ENCODE results near the gene EVA1A. TPM values are rescaled to one million over a fixed set of nuclear protein-coding genes. Genes with fewer than 3 reads are reported as not detected.

The EVA1A gene
- total and polyA plus RNA-seq, 2 experiments from 2014 or later: 4.6 to 7.9 TPM

DNA sequence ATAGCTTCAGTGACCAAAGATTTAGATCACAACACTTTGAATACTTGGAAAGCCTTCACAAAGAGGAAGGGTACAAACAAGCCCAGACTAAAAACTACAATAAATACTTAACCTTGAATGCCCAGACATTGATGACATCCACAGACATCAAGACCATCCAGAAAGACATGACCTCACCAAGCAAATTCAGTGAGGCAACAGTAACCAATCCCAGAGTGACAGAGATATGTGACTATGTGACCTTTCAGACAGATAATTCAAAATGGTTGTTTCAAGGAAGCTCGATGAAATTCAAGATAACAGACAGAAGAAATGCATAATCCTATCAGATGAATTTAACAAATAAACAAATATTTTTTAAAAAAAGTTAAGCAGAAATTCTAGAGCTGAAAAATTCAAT, 19.9 kb upstream of the EVA1A start:
- Histone ChIP-seq H3K79me2 (replicated peaks; ENCODE audit: insufficient read depth) (no peaks in the 10 kb centered on the region), H4K20me1 (replicated peaks; ENCODE audit: insufficient read depth) (no peaks in the 10 kb centered on the region), H3K9me2 (ENCODE audit: insufficient read depth) (no peaks in the 10 kb centered on the region), H3K27me3 (ENCODE audit: insufficient read depth) (no peaks in the 10 kb centered on the region), H3F3A (replicated peaks; ENCODE audit: low read depth) (no peaks in the 10 kb centered on the region), H2AFZ (no peak overlapping the region), H3K4me2 (no peak overlapping the region), H3K4me3 (no peak overlapping the region), H3K4me1 (ENCODE audit: insufficient read depth) (no peaks in the 10 kb centered on the region), H3K36me3 (ENCODE audit: insufficient read depth) (no peaks in the 10 kb centered on the region), H3K27ac (ENCODE audit: low read depth) (no peak overlapping the region)
- Mint-ChIP-seq H3K9me3 (peaks cover 6% of the 10 kb centered on the region; the same call in 1 of the 3 replicates), H3K4me1 (no peaks in the 10 kb centered on the region), H3K27ac (no peak overlapping the region), H3K4me3 (no peak overlapping the region), H3K27me3 (ENCODE audit: insufficient read depth, low read depth, poor library complexity) (peaks cover 8% of the 10 kb centered on the region), H3K36me3 (ENCODE audit: low read depth) (peaks cover 3% of the 10 kb centered on the region; the same call in 1 of the 3 replicates)
- ATAC-seq (no peak), DNase-seq (ENCODE audit: low spot score) (no peak)
- TF ChIP-seq, protein P1, sequence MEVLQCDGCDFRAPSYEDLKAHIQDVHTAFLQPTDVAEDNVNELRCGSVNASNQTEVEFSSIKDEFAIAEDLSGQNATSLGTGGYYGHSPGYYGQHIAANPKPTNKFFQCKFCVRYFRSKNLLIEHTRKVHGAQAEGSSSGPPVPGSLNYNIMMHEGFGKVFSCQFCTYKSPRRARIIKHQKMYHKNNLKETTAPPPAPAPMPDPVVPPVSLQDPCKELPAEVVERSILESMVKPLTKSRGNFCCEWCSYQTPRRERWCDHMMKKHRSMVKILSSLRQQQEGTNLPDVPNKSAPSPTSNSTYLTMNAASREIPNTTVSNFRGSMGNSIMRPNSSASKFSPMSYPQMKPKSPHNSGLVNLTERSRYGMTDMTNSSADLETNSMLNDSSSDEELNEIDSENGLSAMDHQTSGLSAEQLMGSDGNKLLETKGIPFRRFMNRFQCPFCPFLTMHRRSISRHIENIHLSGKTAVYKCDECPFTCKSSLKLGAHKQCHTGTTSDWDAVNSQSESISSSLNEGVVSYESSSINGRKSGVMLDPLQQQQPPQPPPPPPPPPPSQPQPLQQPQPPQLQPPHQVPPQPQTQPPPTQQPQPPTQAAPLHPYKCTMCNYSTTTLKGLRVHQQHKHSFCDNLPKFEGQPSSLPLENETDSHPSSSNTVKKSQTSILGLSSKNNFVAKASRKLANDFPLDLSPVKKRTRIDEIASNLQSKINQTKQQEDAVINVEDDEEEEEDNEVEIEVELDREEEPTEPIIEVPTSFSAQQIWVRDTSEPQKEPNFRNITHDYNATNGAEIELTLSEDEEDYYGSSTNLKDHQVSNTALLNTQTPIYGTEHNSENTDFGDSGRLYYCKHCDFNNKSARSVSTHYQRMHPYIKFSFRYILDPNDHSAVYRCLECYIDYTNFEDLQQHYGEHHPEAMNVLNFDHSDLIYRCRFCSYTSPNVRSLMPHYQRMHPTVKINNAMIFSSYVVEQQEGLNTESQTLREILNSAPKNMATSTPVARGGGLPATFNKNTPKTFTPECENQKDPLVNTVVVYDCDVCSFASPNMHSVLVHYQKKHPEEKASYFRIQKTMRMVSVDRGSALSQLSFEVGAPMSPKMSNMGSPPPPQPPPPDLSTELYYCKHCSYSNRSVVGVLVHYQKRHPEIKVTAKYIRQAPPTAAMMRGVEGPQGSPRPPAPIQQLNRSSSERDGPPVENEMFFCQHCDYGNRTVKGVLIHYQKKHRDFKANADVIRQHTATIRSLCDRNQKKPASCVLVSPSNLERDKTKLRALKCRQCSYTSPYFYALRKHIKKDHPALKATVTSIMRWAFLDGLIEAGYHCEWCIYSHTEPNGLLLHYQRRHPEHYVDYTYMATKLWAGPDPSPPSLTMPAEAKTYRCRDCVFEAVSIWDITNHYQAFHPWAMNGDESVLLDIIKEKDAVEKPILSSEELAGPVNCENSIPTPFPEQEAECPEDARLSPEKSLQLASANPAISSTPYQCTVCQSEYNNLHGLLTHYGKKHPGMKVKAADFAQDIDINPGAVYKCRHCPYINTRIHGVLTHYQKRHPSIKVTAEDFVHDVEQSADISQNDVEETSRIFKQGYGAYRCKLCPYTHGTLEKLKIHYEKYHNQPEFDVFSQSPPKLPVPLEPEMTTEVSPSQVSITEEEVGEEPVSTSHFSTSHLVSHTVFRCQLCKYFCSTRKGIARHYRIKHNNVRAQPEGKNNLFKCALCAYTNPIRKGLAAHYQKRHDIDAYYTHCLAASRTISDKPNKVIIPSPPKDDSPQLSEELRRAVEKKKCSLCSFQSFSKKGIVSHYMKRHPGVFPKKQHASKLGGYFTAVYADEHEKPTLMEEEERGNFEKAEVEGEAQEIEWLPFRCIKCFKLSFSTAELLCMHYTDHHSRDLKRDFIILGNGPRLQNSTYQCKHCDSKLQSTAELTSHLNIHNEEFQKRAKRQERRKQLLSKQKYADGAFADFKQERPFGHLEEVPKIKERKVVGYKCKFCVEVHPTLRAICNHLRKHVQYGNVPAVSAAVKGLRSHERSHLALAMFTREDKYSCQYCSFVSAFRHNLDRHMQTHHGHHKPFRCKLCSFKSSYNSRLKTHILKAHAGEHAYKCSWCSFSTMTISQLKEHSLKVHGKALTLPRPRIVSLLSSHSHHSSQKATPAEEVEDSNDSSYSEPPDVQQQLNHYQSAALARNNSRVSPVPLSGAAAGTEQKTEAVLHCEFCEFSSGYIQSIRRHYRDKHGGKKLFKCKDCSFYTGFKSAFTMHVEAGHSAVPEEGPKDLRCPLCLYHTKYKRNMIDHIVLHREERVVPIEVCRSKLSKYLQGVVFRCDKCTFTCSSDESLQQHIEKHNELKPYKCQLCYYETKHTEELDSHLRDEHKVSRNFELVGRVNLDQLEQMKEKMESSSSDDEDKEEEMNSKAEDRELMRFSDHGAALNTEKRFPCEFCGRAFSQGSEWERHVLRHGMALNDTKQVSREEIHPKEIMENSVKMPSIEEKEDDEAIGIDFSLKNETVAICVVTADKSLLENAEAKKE (CRISPR knock-in tag; IDR thresholded peaks at IDR 0.05): no peak
- TF ChIP-seq ZNF114 (CRISPR knock-in tag; IDR thresholded peaks at IDR 0.05) (no peak), JUNB (IDR thresholded peaks at IDR 0.05; ENCODE audit: unreplicated experiment) (no peak), EZH2 (IDR thresholded peaks at IDR 0.05; ENCODE audit: low read depth, unreplicated experiment) (no peak), ETS1 (IDR thresholded peaks at IDR 0.05) (no peak)
- TF ChIP-seq, protein P2, sequence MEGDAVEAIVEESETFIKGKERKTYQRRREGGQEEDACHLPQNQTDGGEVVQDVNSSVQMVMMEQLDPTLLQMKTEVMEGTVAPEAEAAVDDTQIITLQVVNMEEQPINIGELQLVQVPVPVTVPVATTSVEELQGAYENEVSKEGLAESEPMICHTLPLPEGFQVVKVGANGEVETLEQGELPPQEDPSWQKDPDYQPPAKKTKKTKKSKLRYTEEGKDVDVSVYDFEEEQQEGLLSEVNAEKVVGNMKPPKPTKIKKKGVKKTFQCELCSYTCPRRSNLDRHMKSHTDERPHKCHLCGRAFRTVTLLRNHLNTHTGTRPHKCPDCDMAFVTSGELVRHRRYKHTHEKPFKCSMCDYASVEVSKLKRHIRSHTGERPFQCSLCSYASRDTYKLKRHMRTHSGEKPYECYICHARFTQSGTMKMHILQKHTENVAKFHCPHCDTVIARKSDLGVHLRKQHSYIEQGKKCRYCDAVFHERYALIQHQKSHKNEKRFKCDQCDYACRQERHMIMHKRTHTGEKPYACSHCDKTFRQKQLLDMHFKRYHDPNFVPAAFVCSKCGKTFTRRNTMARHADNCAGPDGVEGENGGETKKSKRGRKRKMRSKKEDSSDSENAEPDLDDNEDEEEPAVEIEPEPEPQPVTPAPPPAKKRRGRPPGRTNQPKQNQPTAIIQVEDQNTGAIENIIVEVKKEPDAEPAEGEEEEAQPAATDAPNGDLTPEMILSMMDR (conservative IDR thresholded peaks at IDR 0.05; ENCODE audit: low read depth in 2 of 2): no peak
